Vagina (tissue), 2 donors: ENCODE measurements around the gene SLC22A13.

Source experiments
- POLR2AphosphoS5 ChIP-seq, 2 donors: sonication (generic); formaldehyde crosslinking; IDR thresholded peaks; one replicate each; pipeline ENCODE4 v1.9.0; 2017; ENCODE audit warnings: antibody characterized with exemption in 2 of 2, mild to moderate bottlenecking in 2 of 2, low read depth in 1 of 2; ENCODE audit not compliant: insufficient read depth in 1 of 2
- TF ChIP-seq, protein P1 (sequence below), 3 experiments: fragments of 450-650 bp in 2 of 3; fragments of 200-600 bp in 1 of 3; sonication (generic) in 1 of 3; IDR thresholded peaks; one replicate each; pipeline ENCODE4 v1.5.1; 2017 to 2019; ENCODE audit warnings: antibody characterized with exemption in 3 of 3, mild to moderate bottlenecking in 2 of 3, moderate library complexity in 2 of 3

DNA sequence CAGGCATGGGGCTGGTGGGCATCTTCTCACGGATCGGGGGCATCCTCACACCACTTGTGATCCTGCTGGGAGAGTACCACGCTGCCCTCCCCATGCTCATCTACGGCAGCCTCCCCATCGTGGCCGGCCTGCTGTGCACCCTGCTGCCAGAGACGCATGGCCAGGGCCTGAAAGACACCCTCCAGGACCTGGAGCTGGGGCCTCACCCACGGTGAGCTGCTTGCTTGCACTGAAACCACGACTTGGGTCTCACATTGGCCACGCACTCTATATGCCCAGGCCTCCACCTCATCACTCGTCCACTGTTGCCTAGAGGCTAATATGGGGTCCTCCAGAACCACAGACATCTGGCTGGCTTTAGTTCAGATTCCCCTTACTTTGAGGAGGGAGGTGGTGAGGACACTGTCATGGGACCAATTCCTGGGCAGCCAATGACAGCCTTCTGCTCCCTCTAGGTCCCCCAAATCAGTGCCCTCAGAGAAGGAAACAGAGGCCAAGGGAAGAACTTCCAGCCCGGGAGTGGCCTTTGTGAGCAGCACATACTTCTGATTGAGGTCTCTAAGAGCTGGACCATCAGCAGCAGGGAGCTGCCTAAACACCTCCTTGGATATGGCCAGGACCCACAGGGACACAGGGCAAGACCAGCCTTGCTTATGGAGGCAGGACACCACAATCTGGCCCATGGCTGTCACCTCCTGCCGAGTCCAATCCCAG, 11.5 kb downstream of the SLC22A13 start:
- TF ChIP-seq, protein P1, sequence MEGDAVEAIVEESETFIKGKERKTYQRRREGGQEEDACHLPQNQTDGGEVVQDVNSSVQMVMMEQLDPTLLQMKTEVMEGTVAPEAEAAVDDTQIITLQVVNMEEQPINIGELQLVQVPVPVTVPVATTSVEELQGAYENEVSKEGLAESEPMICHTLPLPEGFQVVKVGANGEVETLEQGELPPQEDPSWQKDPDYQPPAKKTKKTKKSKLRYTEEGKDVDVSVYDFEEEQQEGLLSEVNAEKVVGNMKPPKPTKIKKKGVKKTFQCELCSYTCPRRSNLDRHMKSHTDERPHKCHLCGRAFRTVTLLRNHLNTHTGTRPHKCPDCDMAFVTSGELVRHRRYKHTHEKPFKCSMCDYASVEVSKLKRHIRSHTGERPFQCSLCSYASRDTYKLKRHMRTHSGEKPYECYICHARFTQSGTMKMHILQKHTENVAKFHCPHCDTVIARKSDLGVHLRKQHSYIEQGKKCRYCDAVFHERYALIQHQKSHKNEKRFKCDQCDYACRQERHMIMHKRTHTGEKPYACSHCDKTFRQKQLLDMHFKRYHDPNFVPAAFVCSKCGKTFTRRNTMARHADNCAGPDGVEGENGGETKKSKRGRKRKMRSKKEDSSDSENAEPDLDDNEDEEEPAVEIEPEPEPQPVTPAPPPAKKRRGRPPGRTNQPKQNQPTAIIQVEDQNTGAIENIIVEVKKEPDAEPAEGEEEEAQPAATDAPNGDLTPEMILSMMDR (IDR thresholded peaks at IDR 0.05), result no peak
- TF ChIP-seq POLR2AphosphoS5 (IDR thresholded peaks at IDR 0.05; ENCODE audit: insufficient read depth in 1 of 2, low read depth in 1 of 2), result no peak
